Measurements from ENCODE around the gene GPI.

The GPI gene

DNA sequence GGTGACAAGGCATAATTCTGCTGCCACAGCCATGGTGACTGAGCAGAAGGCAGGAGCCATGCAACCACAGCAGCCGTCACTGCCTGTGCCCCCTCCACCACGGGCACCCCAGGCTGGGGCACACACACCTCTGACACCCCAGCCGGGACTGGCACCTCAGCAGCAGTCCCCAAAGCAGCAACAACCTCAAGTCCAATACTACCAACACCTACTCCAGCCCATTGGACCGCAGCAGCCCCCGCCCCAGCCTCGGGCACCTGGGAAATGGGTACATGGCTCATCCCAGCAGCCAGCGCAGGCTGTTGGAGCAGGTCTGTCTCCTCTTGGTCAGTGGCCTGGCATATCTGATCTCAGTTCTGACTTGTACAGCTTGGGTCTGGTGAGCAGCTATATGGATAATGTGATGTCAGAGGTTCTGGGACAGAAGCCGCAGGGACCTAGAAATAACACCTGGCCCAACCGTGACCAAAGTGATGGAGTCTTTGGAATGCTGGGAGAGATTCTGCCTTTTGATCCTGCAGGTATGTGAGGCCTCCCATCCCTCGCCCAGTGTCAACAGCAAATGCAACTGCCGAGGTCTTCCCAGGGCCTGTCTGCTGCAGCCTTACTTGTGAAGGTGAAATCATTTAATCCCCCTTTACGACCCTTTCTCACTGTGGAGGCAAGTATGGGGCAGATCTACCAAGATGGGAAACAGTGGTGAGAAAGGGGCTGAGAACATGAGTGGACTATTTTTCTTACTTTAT lies 22.9 kb upstream of the GPI start:
- no peak for DNase-seq

DNA sequence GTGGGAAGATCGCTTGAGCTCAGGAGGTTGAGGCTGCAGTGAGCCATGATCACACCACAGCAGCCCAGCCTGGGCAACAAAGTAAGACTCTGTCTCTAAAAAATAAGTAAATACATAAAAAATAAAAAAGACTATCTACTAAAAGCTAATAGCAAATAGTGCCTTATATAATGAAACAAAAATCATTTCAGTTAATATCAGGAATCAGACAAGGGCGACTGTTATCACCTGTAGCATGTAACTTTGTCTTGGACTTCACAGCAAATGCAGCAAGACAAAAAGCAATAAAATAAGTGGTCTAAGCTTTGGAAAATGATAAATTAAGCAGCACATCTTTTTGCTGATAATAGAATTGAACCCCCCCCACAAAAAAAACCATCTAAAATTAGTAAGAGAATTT lies 21.2 kb upstream of the GPI start:
- DNase-seq, result no peak

DNA sequence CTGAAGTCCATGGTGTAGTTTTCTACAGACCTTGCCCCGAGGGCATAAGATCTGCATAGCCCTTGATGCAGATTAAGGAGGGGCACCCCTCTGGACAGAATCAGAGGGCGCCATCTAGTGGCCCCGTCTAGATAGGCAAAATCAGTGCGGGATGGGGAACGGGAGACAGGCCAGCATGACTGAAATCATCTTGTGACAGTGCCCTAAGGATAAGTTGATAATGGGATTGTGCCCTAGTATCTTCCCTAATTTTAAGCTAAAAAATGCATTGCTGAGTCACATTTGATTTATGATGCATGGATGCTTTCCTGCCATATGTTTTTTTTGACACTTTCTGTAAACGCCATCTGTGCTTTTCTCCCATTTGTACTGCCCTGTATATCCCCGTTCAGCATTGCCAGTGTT lies 19.0 kb upstream of the GPI start:
- peak; percentile 85 to 86 for DNase-seq

DNA sequence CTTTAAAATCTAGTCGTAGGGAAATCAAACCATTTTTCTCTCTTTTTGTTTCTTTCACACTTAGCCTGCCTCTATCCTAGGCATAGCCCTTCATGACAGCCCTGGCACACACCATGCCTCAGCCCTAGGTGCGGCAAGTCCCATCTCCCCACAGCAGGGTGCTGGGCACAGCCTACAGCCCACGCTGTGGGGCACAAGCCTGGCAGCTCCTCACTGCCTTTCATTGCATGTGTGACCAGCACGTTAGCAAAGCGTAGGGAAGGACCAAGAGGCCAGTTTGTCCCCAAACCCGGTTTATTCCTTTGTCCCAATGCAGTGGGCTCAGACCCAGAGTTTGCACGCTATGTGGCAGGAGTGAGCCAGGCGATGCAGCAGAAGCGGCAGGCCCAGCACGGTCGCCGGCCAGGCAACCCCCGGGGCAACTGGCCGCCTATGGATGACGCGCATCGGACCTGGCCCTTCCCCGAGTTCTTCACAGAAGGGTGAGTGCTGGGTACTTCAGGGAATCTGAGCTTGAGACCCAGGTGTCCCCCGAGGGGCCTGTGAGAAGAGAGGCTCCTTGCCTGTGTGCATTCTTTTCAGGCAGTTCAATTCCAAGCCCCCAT lies 17.3 kb upstream of the GPI start:
- DNase-seq, result no peak

DNA sequence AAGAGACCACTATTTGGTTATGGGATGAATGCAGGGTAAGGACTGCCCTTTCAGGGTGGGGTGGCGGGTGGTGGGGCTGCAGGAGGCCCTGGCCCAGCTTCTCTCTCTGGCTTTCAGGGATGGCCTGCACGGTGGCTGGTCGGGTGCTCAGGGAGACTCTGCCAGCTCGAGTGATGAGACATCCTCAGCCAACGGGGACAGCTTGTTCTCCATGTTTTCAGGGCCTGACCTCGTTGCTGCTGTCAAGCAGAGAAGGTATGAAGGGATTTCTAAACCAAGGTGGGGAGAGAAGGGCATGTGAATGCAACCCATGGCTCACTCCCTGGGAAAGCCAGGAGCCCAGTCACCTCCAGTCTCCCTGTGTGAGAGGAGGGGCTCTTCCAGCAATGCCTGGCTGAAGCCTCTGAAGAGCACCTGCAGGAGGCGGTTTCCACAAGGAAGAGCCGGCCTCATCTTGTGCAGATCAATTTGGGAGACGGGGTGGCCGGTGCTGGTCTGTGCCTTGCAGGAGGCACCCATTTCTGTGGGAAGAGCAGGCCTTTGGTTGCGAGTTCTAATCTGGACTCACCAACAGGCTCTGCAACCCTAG lies 16.0 kb upstream of the GPI start:
- DNase-seq, result no peak

DNA sequence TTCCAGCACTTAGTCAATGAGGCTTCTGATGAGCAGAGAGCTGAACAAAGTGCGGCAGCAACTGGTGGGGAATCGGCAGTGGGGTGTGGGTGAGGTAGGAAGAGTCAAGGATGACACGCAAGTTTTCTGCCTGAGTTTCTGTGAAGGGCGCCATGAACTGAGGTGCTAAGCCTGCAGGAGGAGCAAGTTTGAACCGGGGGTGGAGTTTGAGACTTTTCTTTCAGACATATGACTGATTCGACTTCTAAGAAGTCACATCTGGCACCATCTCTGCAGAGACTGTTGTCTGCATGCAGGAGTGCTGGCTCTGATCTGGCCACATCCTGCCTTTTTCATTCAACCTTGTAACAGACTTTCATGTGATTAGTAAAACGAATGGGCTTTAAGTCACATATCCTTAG lies 14.8 kb upstream of the GPI start:
- peak; percentile 61 to 72 for DNase-seq

DNA sequence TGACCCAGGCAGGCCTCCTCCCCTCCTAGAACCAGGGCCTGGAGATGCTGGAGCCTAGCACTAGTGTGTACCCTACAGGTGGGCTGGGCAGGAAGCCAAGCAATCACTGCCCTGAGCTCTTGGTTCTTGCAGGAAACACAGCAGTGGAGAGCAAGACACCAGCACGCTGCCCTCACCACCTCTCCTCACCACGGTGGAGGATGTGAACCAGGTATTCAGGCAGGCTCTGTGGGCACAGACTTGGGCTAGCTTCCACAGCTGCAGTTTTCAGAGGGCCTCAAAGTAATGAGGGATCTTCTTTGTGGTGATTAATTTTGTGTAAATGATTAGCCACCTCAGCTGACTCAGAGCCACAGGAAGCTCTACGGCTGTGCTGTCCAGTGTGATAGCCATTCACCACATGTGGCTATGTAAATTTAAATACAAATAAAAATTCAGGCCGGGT lies 13.6 kb upstream of the GPI start:
- peak in 1 of 2 experiments; percentile 29 for DNase-seq

DNA sequence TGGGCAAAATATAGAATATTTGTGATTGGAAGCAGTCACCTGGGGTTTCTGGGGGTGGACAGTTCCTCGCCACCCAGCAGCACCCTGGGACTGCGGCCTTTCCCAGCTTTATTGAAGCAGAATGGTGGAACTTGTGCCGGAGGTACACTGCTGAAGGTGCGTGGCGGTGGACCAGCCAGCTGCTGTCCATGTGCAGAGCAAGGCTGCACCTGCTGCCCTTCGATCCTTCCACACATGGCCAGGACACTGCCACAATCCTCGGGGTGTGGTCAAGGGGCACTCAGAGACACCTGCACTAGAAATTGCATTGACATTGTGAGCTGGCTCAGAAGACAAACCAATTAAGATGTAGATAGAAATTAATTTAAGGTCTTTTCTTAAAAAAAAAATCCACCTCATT lies 11.4 kb upstream of the GPI start:
- DNase-seq, result no peak

DNA sequence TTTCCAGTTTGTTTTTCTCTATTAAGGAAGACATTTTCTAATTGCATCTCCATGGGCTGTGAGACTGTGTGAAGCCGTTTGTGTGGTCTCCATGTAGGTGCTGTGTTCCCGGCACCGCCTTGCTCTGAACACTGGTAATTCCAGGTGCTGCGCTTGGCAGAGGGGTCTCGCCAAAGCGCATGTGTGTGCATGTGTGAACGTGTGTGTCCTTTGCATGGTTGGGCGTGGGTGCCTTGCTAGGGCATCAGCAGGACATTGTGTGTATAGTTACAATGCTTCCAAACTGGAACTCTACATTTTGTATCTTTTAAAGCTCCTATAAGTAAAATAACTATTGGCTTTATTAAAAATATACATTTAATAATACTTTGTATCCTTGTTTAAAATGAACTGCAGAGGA lies 9.8 kb upstream of the GPI start:
- no peak for DNase-seq

DNA sequence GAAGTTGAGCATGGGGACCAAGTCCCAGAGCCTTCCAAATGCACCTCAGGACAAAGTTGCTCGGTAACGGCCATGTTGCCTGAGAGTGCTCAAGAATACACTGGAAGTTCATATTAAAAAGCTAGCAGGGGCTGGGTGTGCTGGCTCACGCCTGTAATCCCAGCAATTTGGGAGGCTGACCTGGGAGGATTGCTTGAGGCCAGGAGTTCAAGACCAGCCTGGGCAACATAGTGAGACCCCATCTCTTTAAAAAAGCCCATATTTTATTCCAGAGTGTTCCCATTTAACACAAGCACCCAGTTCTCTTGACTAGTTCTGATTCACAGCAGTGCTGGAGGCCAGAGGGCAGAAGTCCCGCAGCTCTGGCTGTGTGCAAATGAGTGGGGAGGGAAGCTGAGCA lies 8.1 kb upstream of the GPI start:
- no peak for DNase-seq

DNA sequence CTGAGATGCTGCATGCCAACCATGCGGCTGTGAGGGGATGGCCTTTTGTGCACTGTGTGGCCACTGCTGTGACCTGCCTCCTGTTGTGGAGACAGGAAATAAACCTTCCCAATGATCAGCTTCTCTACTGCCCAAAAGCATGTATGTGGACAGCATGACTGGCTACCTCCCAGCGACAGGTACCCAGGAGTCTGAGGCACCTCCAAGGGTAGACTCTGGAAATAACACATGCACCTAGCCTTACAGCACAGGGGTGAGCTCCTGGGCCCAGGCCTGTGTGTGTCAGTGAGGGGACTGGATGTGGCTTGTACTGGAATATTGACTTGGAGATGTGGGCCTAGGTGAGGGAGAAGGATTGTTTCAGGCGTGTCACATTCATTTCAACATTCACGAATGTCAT lies 7.6 kb upstream of the GPI start:
- DNase-seq, result no peak

DNA sequence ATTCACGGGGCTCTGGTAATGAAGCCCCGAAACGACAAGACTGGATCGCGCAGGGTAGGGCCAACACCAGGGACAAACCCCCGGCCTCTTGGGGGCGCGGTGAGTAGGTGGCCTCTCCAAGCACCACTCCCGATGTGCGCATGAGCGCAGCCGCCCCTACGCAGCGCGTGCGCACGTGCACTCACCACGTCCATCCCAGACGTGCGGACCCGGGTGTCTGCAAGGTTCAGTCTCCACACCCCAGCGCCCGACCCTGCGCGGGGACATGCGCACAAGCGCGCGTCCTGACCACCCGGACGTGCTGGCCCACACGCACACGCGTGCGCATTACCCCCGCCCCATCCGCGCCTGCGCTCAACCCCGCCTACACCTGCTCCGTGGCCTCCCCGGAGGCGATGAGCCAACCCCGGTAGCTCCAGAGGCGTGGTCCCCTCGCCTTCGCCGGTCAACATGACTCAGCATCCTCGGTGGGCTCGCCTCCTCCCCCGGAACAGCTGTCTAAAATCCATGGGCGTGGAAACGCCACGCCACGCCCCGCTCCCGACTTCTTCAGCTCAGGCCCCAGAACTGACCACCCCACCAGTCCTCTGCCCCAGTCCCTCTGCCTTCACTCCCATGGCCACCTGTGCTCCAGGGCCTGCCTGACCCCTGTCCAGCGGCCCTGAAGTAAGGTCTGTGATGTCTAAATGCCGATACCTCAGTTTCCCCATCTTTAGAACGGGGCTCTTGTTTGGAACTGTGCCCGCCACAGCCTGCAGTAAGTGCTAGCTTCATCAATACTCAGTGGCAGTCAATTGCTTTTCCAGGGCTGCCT lies 5.6 kb upstream of the GPI start:
- peak; percentile 99 for DNase-seq

DNA sequence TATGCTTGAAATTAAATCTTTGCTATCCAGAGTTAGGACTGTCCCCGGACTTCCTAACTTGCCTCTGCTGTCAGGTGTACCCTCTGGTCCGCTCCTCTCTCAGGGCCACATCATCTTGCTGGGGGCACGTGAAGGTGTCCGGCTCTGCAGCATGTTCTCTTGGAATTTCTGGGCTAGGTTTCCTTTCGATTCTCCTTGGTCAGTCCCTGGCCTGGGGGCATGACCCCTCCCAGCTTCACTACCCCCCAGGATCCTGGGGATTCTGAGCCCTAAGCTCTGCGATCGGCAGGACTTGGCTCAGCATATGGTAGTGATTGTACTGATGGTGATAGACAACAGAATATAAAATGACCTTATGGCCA lies 5.1 kb upstream of the GPI start:
- no peak for DNase-seq

DNA sequence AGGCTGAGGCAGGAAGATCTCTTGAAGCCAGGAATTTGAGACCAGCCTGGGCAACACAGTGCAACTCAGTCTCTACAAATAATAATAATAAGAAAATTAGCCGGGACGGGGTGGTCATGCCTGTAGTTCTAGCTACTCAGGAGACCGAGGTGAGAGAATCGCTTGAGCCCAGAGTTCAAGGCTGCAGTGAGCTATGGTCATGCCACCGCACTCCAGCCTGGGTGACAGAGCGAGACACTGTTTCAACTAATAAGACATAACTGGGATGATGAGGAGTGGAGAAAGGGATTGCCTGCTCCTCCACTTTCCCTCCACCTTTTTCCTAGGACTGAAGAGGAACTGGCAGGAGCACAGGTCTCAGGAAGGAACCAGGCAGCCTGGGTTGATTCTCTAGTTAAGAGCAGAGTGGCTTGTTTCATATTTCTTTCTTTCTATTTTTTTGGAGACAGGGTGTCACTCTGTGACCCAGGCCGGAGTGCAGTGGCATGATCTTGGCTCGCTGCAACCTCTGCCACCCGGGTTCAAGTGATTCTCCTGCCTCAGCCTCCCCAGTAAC lies 4.6 kb upstream of the GPI start:
- no peak for DNase-seq

DNA sequence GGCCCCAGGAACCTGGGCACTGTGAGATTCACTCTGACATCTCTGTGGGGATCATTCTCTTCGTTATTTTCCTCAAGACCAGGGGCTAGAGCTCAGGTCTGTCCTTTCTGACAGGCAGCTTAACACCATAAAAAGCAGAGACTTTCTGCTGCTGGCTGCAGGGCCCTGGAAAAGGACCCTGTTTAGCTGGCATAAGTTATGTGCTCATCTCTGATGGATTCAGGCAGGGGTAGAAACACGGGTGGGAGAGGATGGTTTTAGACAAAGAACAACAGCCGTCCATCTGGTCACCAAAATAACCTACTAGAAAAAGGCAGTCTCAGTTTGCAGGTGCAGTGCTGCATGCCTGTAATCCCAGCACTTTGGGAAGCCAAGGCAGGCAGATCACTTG lies 2.3 kb upstream of the GPI start:
- DNase-seq, result no peak

DNA sequence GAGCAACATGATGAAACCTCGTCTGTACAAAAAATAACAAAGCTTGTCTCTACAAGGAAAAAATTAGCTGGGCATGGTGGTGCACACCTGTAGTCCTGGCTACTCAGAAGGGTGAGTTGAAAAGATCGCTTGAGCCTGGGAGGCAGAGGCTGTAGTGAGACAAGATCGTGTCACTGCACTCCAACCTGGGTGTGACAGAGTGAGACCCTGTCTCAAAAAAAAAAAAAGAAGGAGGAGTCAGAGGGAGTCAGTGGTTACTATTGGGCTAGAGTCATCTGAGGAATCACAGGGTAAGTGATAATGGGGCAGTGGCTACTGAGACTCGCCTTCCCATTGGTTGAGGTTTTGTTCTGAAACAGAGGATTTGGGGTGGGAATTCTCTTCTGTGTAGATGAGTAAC lies 1.9 kb upstream of the GPI start:
- DNase-seq, result no peak

DNA sequence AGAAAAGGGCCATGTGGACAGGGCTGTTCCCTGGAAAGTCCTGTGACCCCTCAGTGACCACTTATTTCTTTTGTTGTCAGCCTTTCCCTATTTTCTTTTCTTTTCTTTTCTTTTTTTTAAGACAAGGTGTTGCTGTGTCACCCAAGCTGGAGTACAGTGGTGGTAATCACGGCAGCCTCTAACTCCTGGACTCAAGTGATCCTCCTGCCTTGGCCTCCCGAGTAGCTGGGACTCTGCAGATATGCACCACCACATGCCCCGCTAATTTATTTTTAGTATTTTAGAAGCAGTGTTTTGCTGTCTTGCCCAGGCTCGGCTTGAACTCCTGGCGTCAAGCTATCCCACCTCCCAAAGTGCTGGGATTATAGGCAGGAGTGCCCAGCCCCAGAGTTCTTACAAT lies 1.1 kb upstream of the GPI start:
- DNase-seq, result no peak

DNA sequence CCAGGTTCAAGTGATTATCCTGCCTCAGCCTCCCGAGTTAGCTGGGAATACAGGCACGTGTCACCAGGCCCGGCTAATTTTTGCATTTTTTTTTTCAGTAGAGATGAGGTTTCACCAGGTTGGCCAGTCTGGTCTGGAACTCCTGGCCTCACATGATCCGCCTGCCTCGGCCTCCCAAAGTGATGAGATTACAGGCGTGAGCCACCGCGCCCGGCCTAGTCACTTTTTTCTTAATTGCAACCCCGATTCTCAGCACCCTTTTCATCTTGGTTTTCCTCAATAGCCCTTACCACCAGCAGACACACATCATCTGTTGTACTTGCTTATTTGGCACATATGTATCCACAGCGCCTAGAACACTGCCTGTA lies 550 bp upstream of the GPI start:
- DNase-seq, result no peak

DNA sequence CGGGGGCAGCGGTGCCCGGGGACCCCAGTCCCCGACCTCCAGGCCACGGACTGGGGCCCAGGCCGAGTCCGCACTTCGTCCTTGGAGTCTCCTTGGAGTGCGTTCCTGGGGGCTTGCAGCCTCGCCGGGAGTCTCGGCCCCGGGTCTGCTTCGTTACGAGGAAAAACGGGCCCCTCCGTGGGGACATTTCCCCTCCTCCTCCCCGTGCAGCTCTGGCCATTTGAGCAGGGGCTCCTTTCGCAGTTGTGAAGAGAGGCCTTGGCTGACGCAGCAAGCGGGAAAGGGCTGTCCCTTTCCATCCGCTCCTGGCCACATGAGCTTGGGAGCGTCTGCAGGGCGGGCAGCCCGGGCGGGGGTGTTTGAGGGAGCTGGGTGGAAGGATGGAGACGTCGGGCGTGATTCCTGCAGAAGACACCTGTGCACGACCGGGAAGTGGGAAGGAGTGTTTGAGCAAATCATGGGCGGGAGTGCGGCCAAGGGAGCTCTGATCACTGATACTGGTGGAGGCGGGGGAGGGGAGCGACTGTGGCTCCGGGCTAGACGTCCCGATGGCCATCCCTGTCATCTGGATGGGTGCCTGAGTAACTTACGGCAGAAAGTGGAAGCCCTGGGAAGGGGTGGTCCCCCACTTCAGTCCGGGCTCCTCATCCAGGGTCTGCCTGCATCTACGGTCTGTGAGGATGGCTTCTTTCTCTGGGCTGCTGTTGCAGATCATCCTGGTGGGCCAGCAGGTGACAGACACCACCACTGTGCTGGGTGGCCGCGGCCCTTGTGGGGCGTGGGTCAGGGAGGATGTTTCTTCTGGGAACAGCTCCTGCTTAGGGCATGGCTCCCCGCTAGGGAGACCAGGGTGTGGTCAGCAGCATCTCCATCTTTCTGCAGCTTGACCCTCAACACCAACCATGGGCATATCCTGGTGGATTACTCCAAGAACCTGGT lies 736 bp downstream of the GPI start:
- DNase-seq, result peak; percentile 50 to 52

DNA sequence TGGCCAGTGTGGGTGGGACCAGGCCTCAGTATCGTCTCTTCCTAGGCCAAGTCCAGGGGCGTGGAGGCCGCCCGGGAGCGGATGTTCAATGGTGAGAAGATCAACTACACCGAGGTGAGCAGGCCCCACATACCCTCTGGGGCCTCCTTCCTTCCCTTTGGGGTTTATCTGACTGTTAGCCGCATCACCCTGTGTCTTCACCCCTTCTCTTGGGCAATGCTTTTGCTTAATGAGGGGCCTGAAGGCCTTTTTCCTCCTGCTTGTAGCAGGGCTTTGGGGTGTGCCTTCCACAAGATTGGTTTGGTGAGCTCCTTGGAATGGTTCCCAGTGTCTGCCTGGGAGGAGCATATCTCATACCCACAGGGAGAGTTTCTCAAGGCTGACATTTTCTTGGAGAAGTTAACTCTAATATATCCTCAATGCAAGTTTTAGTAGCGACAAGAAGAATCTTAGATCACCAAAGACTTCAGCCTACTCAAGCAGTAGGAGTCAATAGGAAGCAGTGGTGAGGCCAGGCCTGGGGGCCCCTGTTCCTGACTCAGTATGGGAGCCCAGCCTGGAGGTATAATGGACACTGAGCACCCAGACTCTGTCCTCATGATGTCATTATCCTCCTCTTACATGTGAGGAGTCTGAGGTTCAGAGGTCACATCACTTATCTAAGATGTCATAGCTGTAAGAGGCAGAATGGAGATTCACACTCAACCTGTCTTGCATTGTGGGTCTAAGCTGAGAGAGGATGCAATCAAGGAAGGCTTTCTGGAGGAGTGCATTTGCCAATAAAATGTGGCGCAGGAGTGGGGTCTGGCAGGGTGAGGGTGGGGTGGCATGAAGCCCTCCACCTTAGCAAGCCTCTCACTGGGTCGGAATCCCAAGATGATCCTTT lies 2.0 kb downstream of the GPI start:
- no peak for DNase-seq

DNA sequence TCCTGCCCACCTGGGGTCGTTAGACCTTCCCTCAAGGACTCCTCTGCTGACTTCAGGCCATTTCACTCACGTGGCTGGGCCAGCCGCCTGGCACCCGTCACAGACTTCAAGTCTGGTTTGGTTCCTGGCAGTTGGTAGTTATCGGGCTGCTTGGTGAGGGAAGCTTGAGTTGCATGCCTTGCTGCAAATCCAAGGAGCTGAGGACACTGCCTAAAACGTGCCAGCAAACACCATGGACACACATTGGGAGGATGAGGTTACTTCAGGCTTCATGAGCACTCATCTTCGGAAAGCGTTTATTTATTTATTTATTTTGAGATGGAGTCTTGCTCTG lies 2.6 kb downstream of the GPI start:
- DNase-seq, result no peak

DNA sequence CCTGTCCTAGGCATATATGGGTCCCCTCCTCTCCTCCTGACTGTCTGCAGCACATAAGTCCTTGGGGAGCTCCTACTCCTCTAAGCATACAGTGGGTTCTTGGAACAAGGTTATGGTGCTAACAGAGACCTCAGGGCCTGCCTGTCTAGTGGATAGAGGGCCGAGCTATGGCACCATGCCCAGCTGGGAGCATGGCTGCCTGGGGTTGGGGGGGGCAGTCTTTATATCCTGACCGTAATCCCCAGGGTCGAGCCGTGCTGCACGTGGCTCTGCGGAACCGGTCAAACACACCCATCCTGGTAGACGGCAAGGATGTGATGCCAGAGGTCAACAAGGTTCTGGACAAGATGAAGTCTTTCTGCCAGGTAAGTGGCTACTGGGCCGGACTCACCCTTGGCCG lies 3.3 kb downstream of the GPI start:
- no peak for DNase-seq

Data from activated T-cell treated with anti-CD3 and anti-CD28 coated beads, Interleukin-2, amount 50 U/mL, for 48 hours (primary cell).